HG02678 (cell line): Measurements from ENCODE around the gene PARP3.
"Not testable (repeated sequence)": the region's sequence is repeated elsewhere in the genome, so short reads cannot be mapped to it uniquely, and the experiment has no call there.

Experiments
- ATAC-seq: cut with Tn5 transposase; IDR thresholded peaks from one replicate; pipeline ENCODE4 v1.9.1; 2021; ENCODE audit warnings: mild to moderate bottlenecking, moderate library complexity; ENCODE audit not compliant: unreplicated experiment

Gene PARP3

GRCh38 chr3:51983578-51984268, 41.6 kb downstream of the PARP3 start:
- no peak for ATAC-seq

GRCh38 chr3:51984269-51984647, 42.1 kb downstream of the PARP3 start:
- ATAC-seq: no peak

DNA sequence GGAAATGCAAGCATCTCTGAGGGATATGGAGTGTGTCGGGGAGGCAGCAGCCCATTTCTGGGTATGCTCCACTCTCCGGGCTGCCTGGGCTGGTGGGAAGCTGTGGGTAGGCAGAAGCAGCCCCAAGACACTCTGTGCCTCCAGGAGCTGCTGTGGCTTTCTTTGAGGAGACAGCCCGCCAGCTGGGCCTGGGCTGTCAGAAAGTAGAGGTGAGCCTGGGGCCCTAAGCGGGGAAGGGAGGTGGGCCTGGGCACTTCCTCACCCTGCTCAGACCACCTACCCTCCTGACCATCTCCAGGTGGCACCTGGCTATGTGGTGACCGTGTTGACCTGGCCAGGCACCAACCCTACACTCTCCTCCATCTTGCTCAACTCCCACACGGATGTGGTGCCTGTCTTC, 42.9 kb downstream of the PARP3 start:
- no peak for ATAC-seq

DNA sequence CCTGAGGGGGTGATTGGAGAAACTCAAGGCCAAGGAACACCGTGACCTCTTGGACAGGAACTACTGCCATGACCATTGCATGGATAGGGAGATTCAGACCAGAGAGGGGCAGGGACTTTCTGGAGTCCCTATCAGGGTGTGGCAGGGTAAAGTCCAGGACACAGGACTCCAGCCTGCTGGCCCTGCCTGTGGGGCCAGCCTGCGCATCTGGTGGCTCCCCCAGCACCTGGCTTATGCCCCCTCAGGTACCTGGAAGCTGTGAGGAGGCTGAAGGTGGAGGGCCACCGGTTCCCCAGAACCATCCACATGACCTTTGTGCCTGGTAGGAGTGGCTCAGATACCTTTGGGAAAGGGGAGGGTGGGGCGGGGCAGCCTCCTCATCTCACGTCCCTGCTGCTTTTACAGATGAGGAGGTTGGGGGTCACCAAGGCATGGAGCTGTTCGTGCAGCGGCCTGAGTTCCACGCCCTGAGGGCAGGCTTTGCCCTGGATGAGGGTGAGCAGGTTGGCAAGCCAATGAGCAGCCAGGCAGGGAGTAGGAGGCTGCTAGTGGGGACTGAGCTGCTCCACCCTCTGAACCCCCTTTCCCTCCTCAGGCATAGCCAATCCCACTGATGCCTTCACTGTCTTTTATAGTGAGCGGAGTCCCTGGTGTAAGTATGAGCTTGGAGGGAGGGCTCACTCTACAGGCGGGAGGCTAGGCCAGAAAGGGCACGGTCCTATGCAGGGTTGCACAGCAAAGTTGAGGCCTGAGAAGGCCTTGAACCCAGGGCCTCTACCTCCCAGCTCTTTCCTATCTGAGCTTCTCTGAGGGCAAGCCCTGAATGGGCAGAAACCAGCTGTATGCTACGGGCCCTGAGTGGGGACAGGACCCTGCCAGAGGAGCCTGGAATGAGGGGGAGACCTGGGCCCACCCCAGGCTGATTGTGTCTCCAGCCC, 44.1 kb downstream of the PARP3 start:
- ATAC-seq: no peak

- ATAC-seq: no peak
Observed at GRCh38 chr3:51987568-51987967, 45.4 kb downstream of the PARP3 start.

DNA sequence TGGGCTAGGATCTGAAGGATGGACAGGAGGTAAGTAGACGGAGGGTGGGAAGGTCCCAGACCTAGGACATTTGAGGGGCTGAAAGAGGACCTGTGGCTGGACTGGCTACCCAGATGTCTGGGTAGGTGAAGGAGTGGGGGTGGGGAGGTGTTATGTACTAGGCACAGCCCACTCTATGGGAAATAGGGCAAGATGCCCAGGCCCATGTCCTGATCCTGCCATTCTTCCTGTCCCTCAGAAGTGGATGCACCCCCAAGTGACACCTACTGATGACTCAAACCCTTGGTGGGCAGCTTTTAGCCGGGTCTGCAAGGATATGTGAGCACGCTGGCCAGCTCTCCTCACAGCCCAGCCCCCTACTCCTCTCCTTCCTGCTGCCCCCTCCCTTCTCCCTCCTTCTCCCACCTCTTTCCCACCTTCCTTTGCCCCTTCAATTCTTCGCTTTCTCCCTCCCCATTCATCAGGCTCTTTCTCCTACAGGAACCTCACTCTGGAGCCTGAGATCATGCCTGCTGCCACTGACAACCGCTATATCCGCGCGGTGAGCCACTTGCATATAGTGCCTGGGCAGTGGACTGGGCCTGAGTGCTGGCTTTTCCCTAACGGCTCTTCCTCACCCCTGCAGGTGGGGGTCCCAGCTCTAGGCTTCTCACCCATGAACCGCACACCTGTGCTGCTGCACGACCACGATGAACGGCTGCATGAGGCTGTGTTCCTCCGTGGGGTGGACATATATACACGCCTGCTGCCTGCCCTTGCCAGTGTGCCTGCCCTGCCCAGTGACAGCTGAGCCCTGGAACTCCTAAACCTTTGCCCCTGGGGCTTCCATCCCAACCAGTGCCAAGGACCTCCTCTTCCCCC, 46.4 kb downstream of the PARP3 start:
- no peak for ATAC-seq

DNA sequence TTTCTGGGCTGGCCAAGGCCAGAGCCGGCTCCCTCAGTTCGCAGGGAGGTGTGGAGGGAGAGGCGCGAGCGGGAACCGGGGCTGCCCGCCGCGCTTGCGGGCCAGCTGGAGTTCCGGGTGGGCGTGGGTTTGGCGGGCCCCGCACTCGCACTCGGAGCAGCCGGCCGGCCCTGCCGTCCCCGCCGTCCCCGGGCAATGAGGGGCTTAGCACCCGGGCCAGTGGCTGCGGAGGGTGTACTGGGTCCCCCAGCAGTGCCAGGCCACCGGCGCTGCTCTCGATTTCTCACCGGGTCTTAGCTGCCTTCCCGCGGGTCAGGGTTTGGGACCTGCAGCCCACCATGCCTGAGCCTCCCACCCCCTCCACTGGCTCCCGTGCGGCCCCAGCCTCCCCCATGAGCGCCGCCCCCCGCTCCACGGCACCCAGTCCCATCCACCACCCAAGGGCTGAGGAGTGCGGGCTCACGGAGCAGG, 48.4 kb downstream of the PARP3 start:
- ATAC-seq: not testable (repeated sequence)

DNA sequence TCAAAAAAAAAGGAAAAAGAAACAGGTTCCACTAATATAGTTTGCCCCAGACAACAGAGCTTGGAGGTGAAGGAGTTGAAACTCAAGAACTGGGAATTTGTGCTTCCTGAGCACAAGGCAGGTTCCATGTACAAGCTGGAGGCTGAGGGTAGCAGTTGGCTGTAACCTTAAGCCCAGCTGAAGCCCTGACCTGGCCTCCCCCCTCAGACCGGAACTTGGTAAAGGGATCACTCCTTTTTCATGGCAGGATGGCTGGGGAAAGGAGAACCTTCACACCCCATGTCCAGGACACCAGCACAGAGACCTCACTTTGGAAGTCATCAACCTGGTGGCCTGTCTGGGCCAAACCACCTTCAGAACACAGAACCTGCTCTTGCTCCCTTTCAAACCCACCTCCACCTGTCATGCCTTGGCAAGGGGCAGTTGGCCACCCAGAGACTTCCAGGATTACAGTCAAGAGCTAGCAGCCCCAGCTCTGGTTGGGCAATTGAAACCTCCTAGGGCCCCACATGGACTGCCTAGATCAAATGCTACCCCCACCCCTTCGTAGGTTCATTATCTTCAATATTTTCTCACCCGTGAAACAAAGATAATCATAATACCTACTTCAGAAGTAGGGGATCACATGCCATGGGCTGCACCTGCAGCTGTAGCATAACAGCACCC, 50.0 kb downstream of the PARP3 start:
- ATAC-seq: no peak

DNA sequence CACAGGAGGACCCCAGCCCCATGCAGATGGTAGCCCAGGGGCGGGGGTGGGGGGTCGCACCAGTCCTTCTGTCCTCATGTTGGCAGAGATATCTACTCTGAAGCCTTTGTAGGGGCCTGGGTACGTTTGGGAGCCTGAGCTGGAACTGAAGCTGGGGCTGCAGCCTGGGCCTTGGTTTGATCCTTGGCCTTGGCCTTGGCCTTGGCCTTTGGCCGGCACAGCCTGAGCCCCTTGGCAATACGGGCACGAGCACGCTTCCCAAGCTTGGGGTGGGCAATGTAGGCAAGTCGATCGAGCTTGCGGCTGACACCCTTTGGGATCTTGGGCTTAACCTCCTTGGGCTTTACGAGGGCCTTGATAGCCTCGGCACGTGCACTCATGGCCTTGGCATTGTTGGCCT, 51.5 kb downstream of the PARP3 start:
- ATAC-seq: not testable (repeated sequence)

DNA sequence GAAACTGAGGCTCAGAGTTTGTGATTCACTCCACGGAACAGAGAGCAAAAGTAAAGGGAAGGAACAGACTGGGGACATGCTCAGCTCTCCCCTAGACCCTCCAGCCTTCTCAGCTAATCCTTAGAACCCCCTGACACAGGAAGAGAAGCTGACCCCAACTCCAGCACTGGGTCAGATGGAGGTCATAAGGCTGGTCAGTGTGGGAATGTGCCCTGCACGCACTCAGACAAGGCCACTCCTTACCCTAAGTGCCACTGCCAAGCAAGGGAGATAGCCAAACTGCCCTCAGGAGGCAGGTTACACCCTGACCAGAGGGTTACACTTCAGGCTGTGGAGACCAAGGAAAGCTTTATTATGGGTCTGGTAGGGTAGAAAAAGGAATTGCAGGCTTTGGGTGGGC, 52.4 kb downstream of the PARP3 start:
- no peak for ATAC-seq

- peak; percentile 89 for ATAC-seq
Observed at GRCh38 chr3:51995346-51996163, 53.4 kb downstream of the PARP3 start, which contains the start of gene RPL29. TSS of gene RPL29 (minus strand) at chr3:51995895. CDS start at chr3:51995461, 434 bp downstream.

DNA sequence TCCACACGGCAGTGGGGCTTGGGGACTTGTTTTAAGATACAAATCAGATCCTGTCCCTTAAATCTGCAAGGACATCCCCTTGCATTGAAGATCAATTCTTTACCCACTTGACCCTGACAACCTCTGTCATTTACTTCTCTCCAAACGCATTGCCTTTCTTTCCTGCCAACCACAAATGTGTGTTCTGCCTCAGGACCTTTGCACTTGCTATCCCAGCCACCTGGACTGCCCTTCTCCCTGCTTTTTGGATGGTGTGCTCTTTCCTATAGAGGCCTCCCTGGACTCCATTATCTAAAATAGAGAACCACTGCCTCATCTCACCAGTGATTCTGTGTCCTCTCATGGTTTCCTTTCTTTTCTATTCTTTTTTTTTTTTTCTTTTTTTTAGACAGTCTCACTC, 55.0 kb downstream of the PARP3 start:
- no peak for ATAC-seq

DNA sequence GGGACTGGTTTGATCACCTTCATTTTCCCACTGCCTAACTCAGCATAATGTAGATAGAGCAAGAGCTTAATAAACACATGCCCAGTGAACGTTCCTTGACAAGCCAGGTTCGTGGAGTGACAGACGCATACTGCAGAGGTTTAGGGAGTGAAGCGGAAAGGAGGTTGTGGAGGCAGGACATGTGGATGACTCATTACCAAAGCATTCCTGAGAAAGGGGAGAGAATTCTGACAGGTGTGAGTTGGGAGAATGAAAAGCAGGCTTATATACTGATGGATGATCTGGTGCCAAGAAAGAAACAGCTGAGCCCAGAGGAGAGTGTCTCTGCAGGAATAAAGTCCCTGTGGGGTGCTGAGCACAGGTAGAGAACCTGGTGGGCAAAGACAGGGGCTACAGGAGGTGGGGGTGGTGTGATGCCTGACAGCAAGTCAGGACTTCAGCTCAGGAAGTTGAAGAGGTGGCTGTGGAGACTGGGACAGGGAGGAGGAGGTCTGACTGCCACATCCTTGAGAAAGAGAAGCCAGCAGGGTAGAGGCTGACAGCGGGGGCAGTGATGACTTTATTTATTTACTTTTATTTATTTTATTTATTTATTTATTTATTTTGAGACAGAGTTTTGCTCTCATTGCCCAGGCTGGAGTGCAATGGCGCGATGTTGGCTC, 55.9 kb downstream of the PARP3 start:
- ATAC-seq: no peak
